Gastroesophageal sphincter (tissue), 4 donors: ENCODE data around the gene AFF2. TPM values are rescaled to one million over a fixed set of nuclear protein-coding genes. Genes with fewer than 3 reads are reported as not detected.

ENCODE experiments used
- ATAC-seq: fragments of 150-250 bp; one replicate; pipeline ENCODE4 v1.9.1; 2016; ENCODE audit warnings: mild to moderate bottlenecking, moderate library complexity
- H3K27ac ChIP-seq, 4 donors: fragments of 200-600 bp; sonication (generic) in 3 of 4; 1 replicate in 3 of 4; 2 replicates in 1 of 4; pipeline ENCODE4 v1.5.1; 2016 to 2019
- H3K27me3 ChIP-seq: fragments of 200-600 bp; sonication (generic); one replicate; pipeline ENCODE4 v1.5.1; 2019
- H3K36me3 ChIP-seq, 2 donors: fragments of 200-600 bp; sonication (generic); one replicate each; pipeline ENCODE4 v1.5.1; 2019; ENCODE audit warnings: control low read depth in 1 of 2
- H3K4me1 ChIP-seq, 3 donors: fragments of 200-600 bp; sonication (generic); 1 replicate in 2 of 3; 2 replicates in 1 of 3; pipeline ENCODE4 v1.5.1; 2016 to 2019; ENCODE audit warnings: control low read depth in 2 of 3
- H3K4me3 ChIP-seq, 2 donors: fragments of 200-600 bp; sonication (generic); one replicate each; pipeline ENCODE4 v1.5.1; 2019; ENCODE audit warnings: mild to moderate bottlenecking in 1 of 2, moderate library complexity in 1 of 2
- H3K9me3 ChIP-seq, 3 donors: fragments of 200-600 bp; sonication (generic); one replicate each; pipeline ENCODE4 v1.5.1; 2017 to 2019; ENCODE audit warnings: control low read depth in 2 of 3
- EP300 ChIP-seq: sonication (generic); formaldehyde crosslinking; IDR thresholded peaks from one replicate; pipeline ENCODE4 v1.6.1; 2017; ENCODE audit warnings: antibody characterized with exemption, mild to moderate bottlenecking
- POLR2A ChIP-seq, 2 donors: fragments of 450-650 bp; IDR thresholded peaks; one replicate each; pipeline ENCODE4 v1.6.1; 2017; ENCODE audit warnings: antibody characterized with exemption in 2 of 2, mild to moderate bottlenecking in 2 of 2, moderate library complexity in 1 of 2
- POLR2AphosphoS5 ChIP-seq: sonication (generic); formaldehyde crosslinking; IDR thresholded peaks from one replicate; pipeline ENCODE4 v1.6.1; 2017; ENCODE audit warnings: antibody characterized with exemption
- WGBS, 2 donors: methylation state at CpG; one replicate each; pipeline ENCODE4 v1.1.5; 2018; ENCODE audit warnings: low coverage in 1 of 2; 5-methylcytosine and 5-hydroxymethylcytosine counted together
- total RNA-seq, 4 donors: library from RNA; depleted of rRNA; stranded (reverse); fragments of >200 nt; gene quantifications; one replicate each; pipeline ENCODE4 v1.1.0, GENCODE V29; 2016
- TF ChIP-seq, protein P1 (sequence below), 4 experiments: fragments of 200-600 bp in 2 of 4; fragments of 450-650 bp in 2 of 4; sonication (generic) in 1 of 4; IDR thresholded peaks; one replicate each; pipeline ENCODE4 v1.5.1; 2017 to 2019; ENCODE audit warnings: antibody characterized with exemption in 4 of 4, mild to moderate bottlenecking in 2 of 4, moderate library complexity in 2 of 4

AFF2 gene
- total RNA-seq, 4 donors from 2014 or later, result 1.6 to 6.1 (median 3.6) TPM

- ATAC-seq, result no peak
- Histone ChIP-seq H3K4me3 (no peak overlapping the region), H3K36me3 (no peaks in the 10 kb centered on the region), H3K27me3 (no peaks in the 10 kb centered on the region), H3K4me1 (no peaks in the 10 kb centered on the region), H3K27ac (no peak overlapping the region), H3K9me3 (no peaks in the 10 kb centered on the region)
- WGBS, 2 donors, result 61 to 69% methylated on average over 2 to 3 of the region's 3 CpGs
- TF ChIP-seq EP300, result no peak
- no peak for TF ChIP-seq POLR2A (IDR thresholded peaks at IDR 0.05)
- TF ChIP-seq, protein P1, sequence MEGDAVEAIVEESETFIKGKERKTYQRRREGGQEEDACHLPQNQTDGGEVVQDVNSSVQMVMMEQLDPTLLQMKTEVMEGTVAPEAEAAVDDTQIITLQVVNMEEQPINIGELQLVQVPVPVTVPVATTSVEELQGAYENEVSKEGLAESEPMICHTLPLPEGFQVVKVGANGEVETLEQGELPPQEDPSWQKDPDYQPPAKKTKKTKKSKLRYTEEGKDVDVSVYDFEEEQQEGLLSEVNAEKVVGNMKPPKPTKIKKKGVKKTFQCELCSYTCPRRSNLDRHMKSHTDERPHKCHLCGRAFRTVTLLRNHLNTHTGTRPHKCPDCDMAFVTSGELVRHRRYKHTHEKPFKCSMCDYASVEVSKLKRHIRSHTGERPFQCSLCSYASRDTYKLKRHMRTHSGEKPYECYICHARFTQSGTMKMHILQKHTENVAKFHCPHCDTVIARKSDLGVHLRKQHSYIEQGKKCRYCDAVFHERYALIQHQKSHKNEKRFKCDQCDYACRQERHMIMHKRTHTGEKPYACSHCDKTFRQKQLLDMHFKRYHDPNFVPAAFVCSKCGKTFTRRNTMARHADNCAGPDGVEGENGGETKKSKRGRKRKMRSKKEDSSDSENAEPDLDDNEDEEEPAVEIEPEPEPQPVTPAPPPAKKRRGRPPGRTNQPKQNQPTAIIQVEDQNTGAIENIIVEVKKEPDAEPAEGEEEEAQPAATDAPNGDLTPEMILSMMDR (IDR thresholded peaks at IDR 0.05), result no peak
- no peak for TF ChIP-seq POLR2AphosphoS5
Measured at GRCh38 chrX:149002320-149002719, 501.9 kb downstream of the AFF2 start.

- Histone ChIP-seq H3K27me3 (no peaks in the 10 kb centered on the region), H3K4me1 (no peaks in the 10 kb centered on the region), H3K4me3 (no peak overlapping the region), H3K27ac (no peak overlapping the region), H3K36me3 (no peaks in the 10 kb centered on the region), H3K9me3 (no peaks in the 10 kb centered on the region)
- no peak for ATAC-seq
- WGBS, 2 donors, result 55 to 67% methylated on average over 3 to 4 of the region's 5 CpGs
- no peak for TF ChIP-seq POLR2AphosphoS5
- TF ChIP-seq, protein P1 (IDR thresholded peaks at IDR 0.05), result no peak
- no peak for TF ChIP-seq POLR2A (IDR thresholded peaks at IDR 0.05)
- no peak for TF ChIP-seq EP300
Measured at GRCh38 chrX:149003863-149004660, 503.6 kb downstream of the AFF2 start.

- no peaks in the 10 kb centered on the region for H3K36me3 ChIP-seq
- no peak overlapping the region for H3K4me3 ChIP-seq
- no peaks in the 10 kb centered on the region for H3K4me1 ChIP-seq
- WGBS, 2 donors, result 71% methylated on average over 2 of the region's 2 CpGs; no CpG with 5 or more reads in 1 of the 2 donors
- no peaks in the 10 kb centered on the region for H3K9me3 ChIP-seq
- no peak for TF ChIP-seq POLR2A (IDR thresholded peaks at IDR 0.05)
- TF ChIP-seq, protein P1 (IDR thresholded peaks at IDR 0.05), result no peak
- no peak for TF ChIP-seq EP300
- no peak for TF ChIP-seq POLR2AphosphoS5
- no peak for ATAC-seq
- no peaks in the 10 kb centered on the region for H3K27me3 ChIP-seq
- H3K27ac ChIP-seq, result no peak overlapping the region
Measured at GRCh38 chrX:149004936-149005335, 504.5 kb downstream of the AFF2 start.

GRCh38 chrX:149006235-149006634 lies 505.8 kb downstream of the AFF2 start:
- Histone ChIP-seq H3K27me3 (no peaks in the 10 kb centered on the region), H3K27ac (no peak overlapping the region), H3K36me3 (no peaks in the 10 kb centered on the region), H3K4me1 (no peaks in the 10 kb centered on the region), H3K4me3 (no peak overlapping the region), H3K9me3 (no peaks in the 10 kb centered on the region)
- ATAC-seq, result no peak
- TF ChIP-seq POLR2A (IDR thresholded peaks at IDR 0.05) (no peak), POLR2AphosphoS5 (no peak)
- 77 to 83% methylated on average over 2 to 3 of the region's 3 CpGs for WGBS, 2 donors

DNA sequence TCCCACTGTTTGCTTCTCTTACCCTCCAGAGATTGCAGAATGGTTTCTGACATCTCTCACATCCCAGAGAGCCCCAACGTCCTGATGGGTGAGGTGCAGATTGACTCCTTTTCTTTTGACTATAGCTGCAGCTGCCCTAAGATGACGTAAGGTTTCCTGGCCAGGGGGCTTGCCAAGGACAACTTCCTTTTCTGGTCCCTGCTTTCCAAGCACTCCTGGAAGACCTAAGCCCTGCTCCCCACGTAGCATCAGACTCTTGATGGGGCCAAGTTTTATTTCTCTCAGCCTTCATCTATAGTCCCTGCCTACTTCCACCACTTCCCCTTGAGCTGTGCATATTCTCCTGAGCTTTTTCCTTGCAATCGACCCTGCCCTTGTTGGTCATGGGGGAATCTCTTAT lies 507.0 kb downstream of the AFF2 start:
- no peak overlapping the region for H3K4me3 ChIP-seq
- H3K4me1 ChIP-seq, result no peaks in the 10 kb centered on the region
- WGBS, 2 donors, result 71% methylated on average over 3 of the region's 4 CpGs; no CpG with 5 or more reads in 1 of the 2 donors
- H3K27ac ChIP-seq, result no peak overlapping the region
- no peaks in the 10 kb centered on the region for H3K36me3 ChIP-seq
- H3K27me3 ChIP-seq, result no peaks in the 10 kb centered on the region
- ATAC-seq, result no peak
- H3K9me3 ChIP-seq, result no peaks in the 10 kb centered on the region
- no peak for TF ChIP-seq POLR2AphosphoS5
- TF ChIP-seq EP300, result no peak
- TF ChIP-seq, protein P1 (IDR thresholded peaks at IDR 0.05), result no peak
- TF ChIP-seq POLR2A (IDR thresholded peaks at IDR 0.05), result no peak
